GM19463 (cell line): ENCODE results near the gene RLN3.
A peak's percentile ranks its signal among the peaks of the same experiment; 100 is the strongest.

Experiments used
- ATAC-seq: cut with Tn5 transposase; IDR thresholded peaks from one replicate; pipeline ENCODE4 v1.9.1; 2021; ENCODE audit warnings: mild to moderate bottlenecking, moderate library complexity; ENCODE audit not compliant: unreplicated experiment

RLN3 gene

GRCh38 chr19:14073261-14073924, 45.4 kb downstream of the RLN3 start:
- peak; percentile 54 for ATAC-seq

DNA sequence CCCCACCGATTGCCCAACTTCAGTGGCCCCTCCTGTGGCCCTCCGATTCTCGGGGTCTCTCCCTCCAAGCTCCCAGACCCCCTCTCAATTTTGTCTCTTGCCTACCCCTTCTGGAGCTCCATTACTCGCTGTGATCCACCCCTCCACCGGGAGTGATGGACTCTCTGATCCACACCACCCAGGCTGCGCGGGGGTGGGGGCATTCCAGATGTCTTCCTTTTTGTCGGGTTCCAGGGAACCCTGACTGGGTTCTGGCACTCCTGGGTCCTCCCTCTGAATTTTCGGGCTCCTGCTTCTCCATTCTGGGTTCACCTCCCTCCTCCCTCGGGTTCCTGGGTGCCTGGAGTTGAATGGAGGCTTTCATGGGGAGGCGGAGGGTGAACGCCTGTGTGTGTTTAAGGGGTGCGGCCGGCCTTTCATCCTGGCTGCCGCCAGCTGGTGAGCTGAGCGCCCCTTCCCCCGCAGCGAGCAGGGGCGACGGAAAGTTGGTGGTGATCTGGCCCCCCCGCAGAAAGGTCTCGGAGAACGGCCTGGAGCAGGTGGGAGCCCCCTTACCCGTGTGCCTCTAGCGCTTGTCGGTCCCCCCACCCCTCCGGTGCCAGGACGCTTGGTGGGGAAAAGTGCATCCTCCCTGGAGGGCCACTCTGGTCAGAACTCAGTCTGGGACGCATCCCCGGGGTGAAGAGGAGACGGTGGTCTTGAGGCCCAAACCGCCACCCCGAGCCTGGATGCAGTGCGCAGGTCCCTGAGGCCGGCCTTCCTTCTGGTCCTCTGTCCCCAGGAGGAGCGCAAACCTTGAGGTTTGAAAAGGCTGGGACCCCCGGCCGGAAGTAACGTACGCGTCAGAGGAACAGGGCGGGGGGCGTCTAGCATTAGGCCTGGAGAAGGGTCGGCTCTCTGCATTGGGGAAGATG, 46.2 kb downstream of the RLN3 start:
- ATAC-seq = no peak

DNA sequence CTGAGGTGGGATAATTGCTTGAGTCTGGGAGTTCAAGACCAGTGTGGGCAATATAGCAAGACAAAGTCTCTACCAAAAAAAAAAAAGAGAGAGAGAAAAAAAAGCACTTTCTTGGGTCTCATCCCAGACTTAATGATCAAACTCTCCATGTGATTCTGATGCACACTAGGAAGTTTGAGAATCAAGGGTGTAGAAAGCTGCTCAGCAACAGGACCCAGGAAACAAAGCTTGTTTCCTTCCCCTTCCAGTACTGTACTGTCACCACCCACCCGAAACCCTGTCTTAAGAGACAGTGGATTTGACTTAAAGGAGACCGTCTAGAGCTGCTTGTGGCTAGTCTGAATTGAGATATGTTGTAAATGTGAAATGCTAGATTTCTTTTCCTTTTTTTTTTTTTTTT, 50.5 kb downstream of the RLN3 start:
- no peak for ATAC-seq
